Type B pancreatic cell (in vitro differentiated cells): ENCODE data around the gene RIMS3. TPM values are rescaled to one million over a fixed set of nuclear protein-coding genes. Genes with fewer than 3 reads are reported as not detected.

Experiments
- DNase-seq: peaks from one replicate; pipeline ENCODE4 v3.0.0; 2021; ENCODE audit warnings: mixed read lengths; ENCODE audit not compliant: unreplicated experiment; ENCODE audit errors: extremely low spot score
- H3K27ac Mint-ChIP-seq: 2 replicates; pipeline ENCODE4 v1.8.0; 2021; ENCODE audit warnings: mild to moderate bottlenecking, mixed read lengths
- H3K27me3 Mint-ChIP-seq: 2 replicates; pipeline ENCODE4 v1.8.0; 2021; ENCODE audit warnings: mixed read lengths
- H3K36me3 Mint-ChIP-seq: 2 replicates; pipeline ENCODE4 v1.8.0; 2021; ENCODE audit warnings: mixed read lengths
- H3K4me1 Mint-ChIP-seq: one replicate; pipeline ENCODE4 v1.8.0; 2021; ENCODE audit warnings: mixed read lengths; ENCODE audit not compliant: unreplicated experiment
- H3K4me3 Mint-ChIP-seq: 2 replicates; pipeline ENCODE4 v1.8.0; 2021; ENCODE audit warnings: mild to moderate bottlenecking, mixed read lengths
- H3K9me3 Mint-ChIP-seq: 2 replicates; pipeline ENCODE4 v1.8.0; 2021; ENCODE audit warnings: mixed read lengths
- total RNA-seq: library from RNA; stranded (reverse); gene quantifications from 2 replicates; pipeline ENCODE4 v1.2.1, GENCODE V29; 2021; ENCODE audit warnings: low replicate concordance
- TF ChIP-seq, protein P1 (sequence below): fragments of 200-600 bp; sonication (generic); conservative IDR thresholded peaks from 2 replicates; pipeline ENCODE4 v1.5.0; 2021; ENCODE audit warnings: antibody characterized with exemption, mild to moderate bottlenecking

Gene RIMS3
- total RNA-seq, 1 donor from 2014 or later, result 4.2 TPM

- Mint-ChIP-seq H3K27ac (peak overlapping the region; percentile 25), H3K9me3 (no peaks in the 10 kb centered on the region), H3K36me3 (peaks cover 7% of the 10 kb centered on the region), H3K4me1 (peaks cover 59% of the 10 kb centered on the region), H3K4me3 (peak overlapping the region; percentile 18), H3K27me3 (no peaks in the 10 kb centered on the region)
- no peak for DNase-seq
- TF ChIP-seq, protein P1, sequence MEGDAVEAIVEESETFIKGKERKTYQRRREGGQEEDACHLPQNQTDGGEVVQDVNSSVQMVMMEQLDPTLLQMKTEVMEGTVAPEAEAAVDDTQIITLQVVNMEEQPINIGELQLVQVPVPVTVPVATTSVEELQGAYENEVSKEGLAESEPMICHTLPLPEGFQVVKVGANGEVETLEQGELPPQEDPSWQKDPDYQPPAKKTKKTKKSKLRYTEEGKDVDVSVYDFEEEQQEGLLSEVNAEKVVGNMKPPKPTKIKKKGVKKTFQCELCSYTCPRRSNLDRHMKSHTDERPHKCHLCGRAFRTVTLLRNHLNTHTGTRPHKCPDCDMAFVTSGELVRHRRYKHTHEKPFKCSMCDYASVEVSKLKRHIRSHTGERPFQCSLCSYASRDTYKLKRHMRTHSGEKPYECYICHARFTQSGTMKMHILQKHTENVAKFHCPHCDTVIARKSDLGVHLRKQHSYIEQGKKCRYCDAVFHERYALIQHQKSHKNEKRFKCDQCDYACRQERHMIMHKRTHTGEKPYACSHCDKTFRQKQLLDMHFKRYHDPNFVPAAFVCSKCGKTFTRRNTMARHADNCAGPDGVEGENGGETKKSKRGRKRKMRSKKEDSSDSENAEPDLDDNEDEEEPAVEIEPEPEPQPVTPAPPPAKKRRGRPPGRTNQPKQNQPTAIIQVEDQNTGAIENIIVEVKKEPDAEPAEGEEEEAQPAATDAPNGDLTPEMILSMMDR, result no peak
Measured at GRCh38 chr1:40694353-40694874, 28.9 kb upstream of the RIMS3 start.

GRCh38 chr1:40693425-40693824 lies 27.9 kb upstream of the RIMS3 start:
- TF ChIP-seq, protein P1, result no peak
- Mint-ChIP-seq H3K9me3 (no peaks in the 10 kb centered on the region), H3K4me3 (peak overlapping the region; percentile 99), H3K4me1 (peaks cover 58% of the 10 kb centered on the region), H3K27me3 (no peaks in the 10 kb centered on the region), H3K36me3 (peaks cover 11% of the 10 kb centered on the region), H3K27ac (peak overlapping the region; percentile 95)
- DNase-seq, result no peak

- DNase-seq, result no peak
- Mint-ChIP-seq H3K4me3 (peak overlapping the region; percentile 99), H3K27ac (peak overlapping the region; percentile 95), H3K4me1 (peaks cover 55% of the 10 kb centered on the region), H3K36me3 (peaks cover 15% of the 10 kb centered on the region), H3K27me3 (no peaks in the 10 kb centered on the region), H3K9me3 (no peaks in the 10 kb centered on the region)
- TF ChIP-seq, protein P1, result no peak
Measured at GRCh38 chr1:40692429-40692895, 27.0 kb upstream of the RIMS3 start.

- peaks cover 48% of the 10 kb centered on the region for H3K4me1 Mint-ChIP-seq
- H3K27me3 Mint-ChIP-seq, result no peaks in the 10 kb centered on the region
- no peaks in the 10 kb centered on the region for H3K9me3 Mint-ChIP-seq
- peak within 1 kb of the TSS; percentile 95 for H3K27ac Mint-ChIP-seq
- TF ChIP-seq, protein P1, result peak; percentile 22
- H3K4me3 Mint-ChIP-seq, result peak within 1 kb of the TSS; percentile 99
- H3K36me3 Mint-ChIP-seq, result peaks cover 18% of the 10 kb centered on the region
- peak; percentile 97 for DNase-seq
Measured at GRCh38 chr1:40691538-40692428, 26.3 kb upstream of the RIMS3 start, which contains the start of gene NFYC. Gene NFYC (plus strand): TSS chr1:40691704. CDS start chr1:40738844, 47,140 bp downstream.

DNA sequence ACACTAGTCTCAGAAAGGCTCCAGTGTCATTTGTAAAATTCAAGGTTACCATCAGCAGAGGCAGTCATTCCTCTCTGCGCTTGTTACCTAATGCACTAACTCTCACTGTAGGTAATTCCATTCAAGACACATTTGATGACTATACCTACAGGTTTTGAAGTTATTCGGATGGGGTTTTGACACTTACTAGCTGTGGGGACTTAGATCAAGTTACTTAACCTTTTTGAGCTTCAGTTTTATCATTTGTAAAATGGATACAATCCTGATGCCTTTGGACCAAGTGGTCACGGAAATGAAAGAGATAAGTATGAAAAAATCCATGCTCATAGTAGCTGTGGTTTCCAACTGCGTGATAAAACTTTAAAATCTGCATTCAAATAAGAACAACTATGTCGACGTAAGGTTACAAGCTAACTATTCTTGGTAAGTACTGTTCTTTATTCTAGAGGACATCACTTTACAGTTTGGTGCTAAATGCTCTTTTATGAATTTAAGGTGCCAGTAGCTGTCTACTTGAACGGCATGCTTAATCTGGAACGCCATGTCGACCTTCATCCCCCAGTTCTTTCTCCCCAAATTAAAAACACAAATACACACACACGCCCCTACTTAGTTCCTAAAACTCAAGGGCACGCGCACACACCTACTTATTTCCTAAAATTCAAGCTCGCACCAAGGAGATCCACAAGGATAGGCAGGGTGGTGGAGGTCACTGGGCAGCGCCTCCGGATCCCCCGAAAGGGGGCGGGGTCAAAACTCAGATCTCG lies 25.5 kb upstream of the RIMS3 start:
- H3K4me3 Mint-ChIP-seq, result peak overlapping the region; percentile 99
- peaks cover 22% of the 10 kb centered on the region for H3K36me3 Mint-ChIP-seq
- peak overlapping the region; percentile 95 for H3K27ac Mint-ChIP-seq
- TF ChIP-seq, protein P1, result no peak
- no peaks in the 10 kb centered on the region for H3K9me3 Mint-ChIP-seq
- DNase-seq, result no peak
- H3K27me3 Mint-ChIP-seq, result no peaks in the 10 kb centered on the region
- H3K4me1 Mint-ChIP-seq, result peaks cover 41% of the 10 kb centered on the region
